GM12878 (cell line): ENCODE results near the gene ANKRD60.

Experiments
- EGR1 ChIP-seq, 2 experiments: IDR thresholded peaks; 1 replicate in 1 of 2; 2 replicates in 1 of 2; pipeline ENCODE4 v1.6.1; 2011 to 2012; ENCODE audit warnings: low read depth in 2 of 2, low read length in 2 of 2, borderline replicate concordance in 1 of 2, mild to moderate bottlenecking in 1 of 2, moderate library complexity in 1 of 2
- RUNX3 ChIP-seq: IDR thresholded peaks from 2 replicates; pipeline ENCODE4 v1.6.1; 2012; ENCODE audit warnings: low read length, inconsistent platforms
- SMC3 ChIP-seq: IDR thresholded peaks from 2 replicates; pipeline ENCODE4 v1.6.1; 2011; ENCODE audit warnings: low read length, improper control_type of control experiment, borderline replicate concordance
- SUPT20H ChIP-seq: IDR thresholded peaks from 2 replicates; pipeline ENCODE4 v1.6.1; 2011; ENCODE audit warnings: low read depth, mild to moderate bottlenecking, low read length, moderate library complexity, borderline replicate concordance; ENCODE audit not compliant: control insufficient read depth
- TAF1 ChIP-seq: IDR thresholded peaks from 2 replicates; pipeline ENCODE4 v1.6.1; 2011; ENCODE audit warnings: mild to moderate bottlenecking, low read depth, low read length, borderline replicate concordance
- TF ChIP-seq, protein P1 (sequence below), 3 experiments: IDR thresholded peaks in 2 of 3; conservative IDR thresholded peaks in 1 of 3; 2 replicates each; pipeline ENCODE4 v1.5.1; 2011; ENCODE audit warnings: low read depth in 3 of 3, low read length in 3 of 3, mild to moderate bottlenecking in 3 of 3, control low read depth in 2 of 3, moderate library complexity in 2 of 3, inconsistent platforms in 1 of 3, mixed read lengths in 1 of 3; ENCODE audit not compliant: control insufficient read depth in 2 of 3, insufficient read depth in 1 of 3; ENCODE audit errors: extremely low read depth in 1 of 3
- TF ChIP-seq, protein P2 (sequence below): IDR thresholded peaks from 2 replicates; pipeline ENCODE4 v1.6.1; 2011; ENCODE audit warnings: mild to moderate bottlenecking, low read depth, low read length, moderate library complexity; ENCODE audit not compliant: insufficient replicate concordance

DNA sequence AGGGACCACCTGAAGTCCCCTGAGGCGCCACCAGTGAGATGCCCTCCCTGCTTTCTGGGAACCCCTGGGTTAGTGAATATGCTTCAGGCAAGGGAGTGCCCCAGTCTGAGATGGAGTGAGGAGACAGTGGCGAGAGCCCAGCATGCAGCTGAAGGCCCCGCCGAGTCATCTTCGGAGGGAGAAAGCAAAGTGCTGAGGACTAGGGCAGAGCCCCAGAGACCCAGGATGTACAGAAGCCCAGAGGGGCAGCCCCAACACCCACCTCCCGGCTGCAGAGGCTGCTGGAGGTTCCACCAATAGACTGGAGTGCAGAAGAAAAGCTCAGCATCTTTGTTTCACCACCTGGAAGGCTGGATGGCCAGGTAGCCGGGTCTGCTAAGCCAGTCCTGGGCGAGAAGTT is 14.1 kb downstream of the ANKRD60 start:
- TF ChIP-seq SMC3 (no peak), EGR1 (IDR thresholded peaks at IDR 0.05; ENCODE audit: borderline replicate concordance in 1 of 2, low read depth in 2 of 2, low read length in 2 of 2) (no peak), TAF1 (no peak), RUNX3 (no peak), SUPT20H (no peak)
- TF ChIP-seq, protein P1, sequence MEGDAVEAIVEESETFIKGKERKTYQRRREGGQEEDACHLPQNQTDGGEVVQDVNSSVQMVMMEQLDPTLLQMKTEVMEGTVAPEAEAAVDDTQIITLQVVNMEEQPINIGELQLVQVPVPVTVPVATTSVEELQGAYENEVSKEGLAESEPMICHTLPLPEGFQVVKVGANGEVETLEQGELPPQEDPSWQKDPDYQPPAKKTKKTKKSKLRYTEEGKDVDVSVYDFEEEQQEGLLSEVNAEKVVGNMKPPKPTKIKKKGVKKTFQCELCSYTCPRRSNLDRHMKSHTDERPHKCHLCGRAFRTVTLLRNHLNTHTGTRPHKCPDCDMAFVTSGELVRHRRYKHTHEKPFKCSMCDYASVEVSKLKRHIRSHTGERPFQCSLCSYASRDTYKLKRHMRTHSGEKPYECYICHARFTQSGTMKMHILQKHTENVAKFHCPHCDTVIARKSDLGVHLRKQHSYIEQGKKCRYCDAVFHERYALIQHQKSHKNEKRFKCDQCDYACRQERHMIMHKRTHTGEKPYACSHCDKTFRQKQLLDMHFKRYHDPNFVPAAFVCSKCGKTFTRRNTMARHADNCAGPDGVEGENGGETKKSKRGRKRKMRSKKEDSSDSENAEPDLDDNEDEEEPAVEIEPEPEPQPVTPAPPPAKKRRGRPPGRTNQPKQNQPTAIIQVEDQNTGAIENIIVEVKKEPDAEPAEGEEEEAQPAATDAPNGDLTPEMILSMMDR (IDR thresholded peaks at IDR 0.05 in 2 of 3, conservative IDR thresholded peaks at IDR 0.05 in 1 of 3; ENCODE audit: control insufficient read depth in 2 of 3, extremely low read depth in 1 of 3, insufficient read depth in 1 of 3, low read depth in 3 of 3, low read length in 3 of 3) = no peak
- TF ChIP-seq, protein P2, sequence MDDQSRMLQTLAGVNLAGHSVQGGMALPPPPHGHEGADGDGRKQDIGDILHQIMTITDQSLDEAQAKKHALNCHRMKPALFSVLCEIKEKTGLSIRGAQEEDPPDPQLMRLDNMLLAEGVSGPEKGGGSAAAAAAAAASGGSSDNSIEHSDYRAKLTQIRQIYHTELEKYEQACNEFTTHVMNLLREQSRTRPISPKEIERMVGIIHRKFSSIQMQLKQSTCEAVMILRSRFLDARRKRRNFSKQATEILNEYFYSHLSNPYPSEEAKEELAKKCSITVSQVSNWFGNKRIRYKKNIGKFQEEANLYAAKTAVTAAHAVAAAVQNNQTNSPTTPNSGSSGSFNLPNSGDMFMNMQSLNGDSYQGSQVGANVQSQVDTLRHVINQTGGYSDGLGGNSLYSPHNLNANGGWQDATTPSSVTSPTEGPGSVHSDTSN = no peak
